K562 (cell line): ENCODE results near the gene BCL2L1. TPM values are rescaled to one million over a fixed set of nuclear protein-coding genes. Genes with fewer than 3 reads are reported as not detected.

ENCODE experiments used
- ARNT ChIP-seq, 2 experiments: fragments of 450-650 bp; IDR thresholded peaks; 2 replicates each; pipeline ENCODE4 v1.6.1; 2016; ENCODE audit warnings: mild to moderate bottlenecking in 1 of 2
- BCOR ChIP-seq: fragments of 450-650 bp; IDR thresholded peaks from 2 replicates; pipeline ENCODE4 v1.6.1; 2016
- BMI1 ChIP-seq: fragments of 150-350 bp; IDR thresholded peaks from 2 replicates; pipeline ENCODE4 v1.6.1; 2014; ENCODE audit warnings: low read length
- CC2D1A ChIP-seq: fragments of 450-650 bp; IDR thresholded peaks from 2 replicates; pipeline ENCODE4 v1.6.1; 2017; ENCODE audit warnings: mild to moderate bottlenecking
- CSDE1 ChIP-seq, 2 experiments: fragments of 450-650 bp; IDR thresholded peaks; 2 replicates each; pipeline ENCODE4 v1.6.1; 2016; ENCODE audit warnings: mild to moderate bottlenecking in 1 of 2
- EP300 ChIP-seq: IDR thresholded peaks from 2 replicates; pipeline ENCODE4 v1.6.1; 2012; ENCODE audit warnings: low read length, improper control_type of control experiment
- GABPA ChIP-seq: fragments of 200-800 bp; sonication (Bioruptor generic); conservative IDR thresholded peaks from 2 replicates; pipeline ENCODE4 v1.6.1; 2016; ENCODE audit warnings: low read depth, missing genetic modification characterization, missing compliant biosample characterization
- GTF2A2 ChIP-seq: IDR thresholded peaks from 2 replicates; pipeline ENCODE4 v1.6.1; 2016; ENCODE audit warnings: mild to moderate bottlenecking, missing genetic modification characterization, missing compliant biosample characterization
- HCFC1 ChIP-seq: IDR thresholded peaks from 2 replicates; pipeline ENCODE4 v1.6.1; 2012; ENCODE audit warnings: low read depth, low read length, improper control_type of control experiment
- KLF16 ChIP-seq: IDR thresholded peaks from 2 replicates; pipeline ENCODE4 v1.6.1; 2016; ENCODE audit warnings: antibody characterized with exemption
- LEF1 ChIP-seq: fragments of 450-650 bp; IDR thresholded peaks from 2 replicates; pipeline ENCODE4 v1.6.1; 2016; ENCODE audit warnings: mild to moderate bottlenecking
- NFE2 ChIP-seq: IDR thresholded peaks from 2 replicates; pipeline ENCODE4 v1.6.1; 2014; ENCODE audit warnings: antibody characterized with exemption, low read depth
- NFIC ChIP-seq: fragments of 450-650 bp; IDR thresholded peaks from 2 replicates; pipeline ENCODE4 v1.6.1; 2017; ENCODE audit warnings: mild to moderate bottlenecking, inconsistent platforms
- PHF8 ChIP-seq: fragments of 200-600 bp; sonication (generic); IDR thresholded peaks from 2 replicates; pipeline ENCODE4 v1.6.1; 2012; ENCODE audit warnings: mixed run types, mild to moderate bottlenecking, inconsistent platforms, low read length, moderate library complexity, borderline replicate concordance
- PML ChIP-seq: IDR thresholded peaks from 2 replicates; pipeline ENCODE4 v1.6.1; 2012; ENCODE audit warnings: low read length, inconsistent platforms
- TOE1 ChIP-seq, 2 experiments: fragments of 450-650 bp in 1 of 2; sonication (generic) in 1 of 2; formaldehyde crosslinking in 1 of 2; IDR thresholded peaks; 2 replicates each; pipeline versions ENCODE4 v1.7.1 to v1.8.0; 2016 to 2022; ENCODE audit warnings: borderline replicate concordance in 2 of 2, mild to moderate bottlenecking in 2 of 2, antibody characterized with exemption in 1 of 2, inconsistent platforms in 1 of 2, low read depth in 1 of 2, missing genetic modification reagents in 1 of 2, moderate library complexity in 1 of 2
- TRIM24 ChIP-seq, 2 experiments: fragments of 450-650 bp; IDR thresholded peaks; 2 replicates each; pipeline ENCODE4 v1.6.1; 2016
- USF1 ChIP-seq: sonication (generic); formaldehyde crosslinking; IDR thresholded peaks from 2 replicates; pipeline ENCODE4 v1.9.0; 2022; ENCODE audit warnings: mild to moderate bottlenecking, missing genetic modification reagents
- XRCC5 ChIP-seq: fragments of 200-400 bp; formaldehyde crosslinking; IDR thresholded peaks from 2 replicates; pipeline ENCODE4 v1.6.1; 2017; ENCODE audit warnings: low read depth, mild to moderate bottlenecking, low read length
- ZNF197 ChIP-seq: fragments of 200-800 bp; sonication (Bioruptor generic); IDR thresholded peaks from 2 replicates; pipeline ENCODE4 v1.6.1; 2016; ENCODE audit warnings: low read depth, missing genetic modification characterization, missing compliant biosample characterization
- polyA plus RNA-seq, 8 experiments: library from polyadenylated mRNA; depleted of rRNA in 4 of 8; stranded (reverse) in 5 of 8; unstranded in 3 of 8; fragments of >200 nt; fragmentation: Nextera tagmentation in 2 of 8; fragmentation: Illumina TruSeq in 1 of 8; extraction: Ambion mirVana in 2 of 8; extraction: Trizol in 1 of 8; gene quantifications; 2 replicates each; pipeline versions ENCODE4 v1.2.1 to v1.2.3, GENCODE V29; 2011 to 2014; ENCODE audit warnings: inconsistent platforms in 1 of 8, missing spikeins in 1 of 8
- total RNA-seq, 7 experiments: library from RNA; depleted of rRNA in 6 of 7; stranded (reverse); fragments of >200 nt in 6 of 7; fragmentation: Illumina TruSeq in 2 of 7; extraction: Trizol in 2 of 7; gene quantifications; 2 replicates each; pipeline versions ENCODE4 v1.2.1 to v1.2.3, GENCODE V29; 2011 to 2021; ENCODE audit warnings: low replicate concordance in 1 of 7
- TF ChIP-seq, protein P1 (sequence below), 2 experiments: fragments of 450-650 bp; formaldehyde crosslinking in 1 of 2; IDR thresholded peaks; 2 replicates each; pipeline versions ENCODE4 v1.4.0 to v1.6.1; 2014 to 2020; ENCODE audit warnings: mild to moderate bottlenecking in 2 of 2, borderline replicate concordance in 1 of 2, low read depth in 1 of 2

The BCL2L1 gene
- total and polyA plus RNA-seq, 9 of the 15 experiments (the other 6 are each of a cell fraction or from before 2014, with no cell fraction given), result 3.3 to 182 (median 120) TPM

- TF ChIP-seq, protein P1, sequence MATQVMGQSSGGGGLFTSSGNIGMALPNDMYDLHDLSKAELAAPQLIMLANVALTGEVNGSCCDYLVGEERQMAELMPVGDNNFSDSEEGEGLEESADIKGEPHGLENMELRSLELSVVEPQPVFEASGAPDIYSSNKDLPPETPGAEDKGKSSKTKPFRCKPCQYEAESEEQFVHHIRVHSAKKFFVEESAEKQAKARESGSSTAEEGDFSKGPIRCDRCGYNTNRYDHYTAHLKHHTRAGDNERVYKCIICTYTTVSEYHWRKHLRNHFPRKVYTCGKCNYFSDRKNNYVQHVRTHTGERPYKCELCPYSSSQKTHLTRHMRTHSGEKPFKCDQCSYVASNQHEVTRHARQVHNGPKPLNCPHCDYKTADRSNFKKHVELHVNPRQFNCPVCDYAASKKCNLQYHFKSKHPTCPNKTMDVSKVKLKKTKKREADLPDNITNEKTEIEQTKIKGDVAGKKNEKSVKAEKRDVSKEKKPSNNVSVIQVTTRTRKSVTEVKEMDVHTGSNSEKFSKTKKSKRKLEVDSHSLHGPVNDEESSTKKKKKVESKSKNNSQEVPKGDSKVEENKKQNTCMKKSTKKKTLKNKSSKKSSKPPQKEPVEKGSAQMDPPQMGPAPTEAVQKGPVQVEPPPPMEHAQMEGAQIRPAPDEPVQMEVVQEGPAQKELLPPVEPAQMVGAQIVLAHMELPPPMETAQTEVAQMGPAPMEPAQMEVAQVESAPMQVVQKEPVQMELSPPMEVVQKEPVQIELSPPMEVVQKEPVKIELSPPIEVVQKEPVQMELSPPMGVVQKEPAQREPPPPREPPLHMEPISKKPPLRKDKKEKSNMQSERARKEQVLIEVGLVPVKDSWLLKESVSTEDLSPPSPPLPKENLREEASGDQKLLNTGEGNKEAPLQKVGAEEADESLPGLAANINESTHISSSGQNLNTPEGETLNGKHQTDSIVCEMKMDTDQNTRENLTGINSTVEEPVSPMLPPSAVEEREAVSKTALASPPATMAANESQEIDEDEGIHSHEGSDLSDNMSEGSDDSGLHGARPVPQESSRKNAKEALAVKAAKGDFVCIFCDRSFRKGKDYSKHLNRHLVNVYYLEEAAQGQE (IDR thresholded peaks at IDR 0.05; ENCODE audit: borderline replicate concordance), result peak; percentile 91
- TF ChIP-seq, protein P1 (CRISPR knock-in tag; IDR thresholded peaks at IDR 0.05; ENCODE audit: low read depth), result peak; percentile 85
- no peak for TF ChIP-seq NFIC
- no peak for TF ChIP-seq KLF16
- no peak for TF ChIP-seq ARNT (IDR thresholded peaks at IDR 0.05)
- TF ChIP-seq EP300, result peak; percentile 31; the same call in 1 of the 2 replicates
- peak; percentile 21; the same call in 1 of the 2 replicates for TF ChIP-seq USF1 (CRISPR knock-in tag)
- TF ChIP-seq BCOR, result peak; percentile 100
- 0 out of 4 replicates have a peak, but pooled peaks of 1 of the 2 experiments have one; percentile 37 for TF ChIP-seq TRIM24 (IDR thresholded peaks at IDR 0.05)
- peak; percentile 64; the same call in 1 of the 2 replicates for TF ChIP-seq BMI1
- peak; percentile 93 for TF ChIP-seq GABPA (tag)
- peak; percentile 56; the same call in 1 of the 2 replicates for TF ChIP-seq GTF2A2
- TF ChIP-seq XRCC5, result peak; percentile 87
- TF ChIP-seq TOE1 (IDR thresholded peaks at IDR 0.05; ENCODE audit: borderline replicate concordance), result peak; percentile 61; the same call in 1 of the 2 replicates
- TF ChIP-seq TOE1 (CRISPR knock-in tag; IDR thresholded peaks at IDR 0.05; ENCODE audit: borderline replicate concordance, low read depth), result no peak
- peak in 1 of 2 experiments; percentile 97; a peak in 2 of 4 replicates for TF ChIP-seq CSDE1 (IDR thresholded peaks at IDR 0.05)
- TF ChIP-seq PHF8, result peak; percentile 79
- TF ChIP-seq ZNF197 (CRISPR knock-in tag), result peak; percentile 88
- peak; percentile 28; the same call in 1 of the 2 replicates for TF ChIP-seq HCFC1
- TF ChIP-seq NFE2, result peak; percentile 15; the same call in 1 of the 2 replicates
- peak; percentile 23; the same call in 1 of the 2 replicates for TF ChIP-seq LEF1
- no peak for TF ChIP-seq PML
- TF ChIP-seq CC2D1A, result peak; percentile 85
Measured at GRCh38 chr20:31723319-31724078, 831 bp upstream of the BCL2L1 start (continued).
